ENCODE results near the gene COMP. TPM values are rescaled to one million over a fixed set of nuclear protein-coding genes. Genes with fewer than 3 reads are reported as not detected.

Gene COMP
- total RNA-seq, 4 donors from 2014 or later: 0.40 TPM; not detected in 3

DNA sequence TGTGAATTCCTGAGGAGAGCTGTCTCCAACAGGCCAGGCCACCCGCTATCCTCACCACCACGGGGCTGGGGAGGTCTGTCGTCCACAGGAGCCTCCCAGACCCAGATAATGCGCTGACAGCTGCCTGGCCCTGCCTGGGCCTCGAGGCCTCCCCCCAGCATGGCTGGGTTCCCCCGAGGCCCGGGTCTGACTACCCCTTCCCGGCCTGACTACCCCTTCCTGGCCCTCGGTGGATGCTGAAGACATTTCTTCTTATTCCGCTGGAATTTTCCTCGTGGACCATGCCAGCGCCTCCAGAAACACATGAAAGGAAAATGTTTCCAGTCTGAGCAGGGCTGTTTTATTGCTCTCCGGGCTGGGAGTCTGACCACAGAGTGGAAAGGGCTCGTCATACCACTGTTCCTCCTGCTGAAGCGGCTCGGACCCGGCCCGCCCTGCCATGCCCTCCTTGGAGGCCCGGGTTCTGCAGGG, 16.8 kb upstream of the COMP start:
- no peaks in the 10 kb centered on the region for H3K4me1 ChIP-seq
- TF ChIP-seq, protein P1, sequence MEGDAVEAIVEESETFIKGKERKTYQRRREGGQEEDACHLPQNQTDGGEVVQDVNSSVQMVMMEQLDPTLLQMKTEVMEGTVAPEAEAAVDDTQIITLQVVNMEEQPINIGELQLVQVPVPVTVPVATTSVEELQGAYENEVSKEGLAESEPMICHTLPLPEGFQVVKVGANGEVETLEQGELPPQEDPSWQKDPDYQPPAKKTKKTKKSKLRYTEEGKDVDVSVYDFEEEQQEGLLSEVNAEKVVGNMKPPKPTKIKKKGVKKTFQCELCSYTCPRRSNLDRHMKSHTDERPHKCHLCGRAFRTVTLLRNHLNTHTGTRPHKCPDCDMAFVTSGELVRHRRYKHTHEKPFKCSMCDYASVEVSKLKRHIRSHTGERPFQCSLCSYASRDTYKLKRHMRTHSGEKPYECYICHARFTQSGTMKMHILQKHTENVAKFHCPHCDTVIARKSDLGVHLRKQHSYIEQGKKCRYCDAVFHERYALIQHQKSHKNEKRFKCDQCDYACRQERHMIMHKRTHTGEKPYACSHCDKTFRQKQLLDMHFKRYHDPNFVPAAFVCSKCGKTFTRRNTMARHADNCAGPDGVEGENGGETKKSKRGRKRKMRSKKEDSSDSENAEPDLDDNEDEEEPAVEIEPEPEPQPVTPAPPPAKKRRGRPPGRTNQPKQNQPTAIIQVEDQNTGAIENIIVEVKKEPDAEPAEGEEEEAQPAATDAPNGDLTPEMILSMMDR (IDR thresholded peaks at IDR 0.05): no peak
- TF ChIP-seq POLR2A (IDR thresholded peaks at IDR 0.05): no peak
- no peaks in the 10 kb centered on the region for H3K27me3 ChIP-seq
- DNase-seq: no peak
- no peak overlapping the region for H3K27ac ChIP-seq
- no peaks in the 10 kb centered on the region for H3K9me3 ChIP-seq
- H3K36me3 ChIP-seq: no peaks in the 10 kb centered on the region
- no peak overlapping the region for H3K4me3 ChIP-seq

DNA sequence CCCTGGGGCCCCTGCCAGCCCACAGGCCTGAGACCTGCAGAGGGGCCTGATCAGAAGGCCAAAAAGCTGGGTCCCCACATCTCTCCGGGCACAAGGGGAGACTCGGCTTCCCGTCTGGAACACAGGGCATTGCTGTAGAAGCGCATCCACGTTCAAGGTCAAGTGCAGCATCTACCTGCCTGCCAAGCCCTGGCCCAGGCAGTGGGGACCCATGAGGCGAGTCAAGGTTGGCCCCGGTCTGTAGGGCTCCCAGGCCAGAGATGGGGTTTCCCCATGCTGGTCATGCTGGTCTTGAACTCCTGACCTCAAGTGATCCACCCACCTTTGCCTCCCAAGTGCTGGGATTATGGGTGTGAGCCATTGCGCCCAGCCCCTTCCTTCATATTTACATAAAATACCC, 13.5 kb upstream of the COMP start:
- H3K4me3 ChIP-seq: no peak overlapping the region
- H3K4me1 ChIP-seq: no peaks in the 10 kb centered on the region
- H3K27me3 ChIP-seq: no peaks in the 10 kb centered on the region
- H3K27ac ChIP-seq: no peak overlapping the region
- H3K9me3 ChIP-seq: no peaks in the 10 kb centered on the region
- TF ChIP-seq, protein P1 (IDR thresholded peaks at IDR 0.05): no peak
- no peaks in the 10 kb centered on the region for H3K36me3 ChIP-seq
- DNase-seq: no peak

DNA sequence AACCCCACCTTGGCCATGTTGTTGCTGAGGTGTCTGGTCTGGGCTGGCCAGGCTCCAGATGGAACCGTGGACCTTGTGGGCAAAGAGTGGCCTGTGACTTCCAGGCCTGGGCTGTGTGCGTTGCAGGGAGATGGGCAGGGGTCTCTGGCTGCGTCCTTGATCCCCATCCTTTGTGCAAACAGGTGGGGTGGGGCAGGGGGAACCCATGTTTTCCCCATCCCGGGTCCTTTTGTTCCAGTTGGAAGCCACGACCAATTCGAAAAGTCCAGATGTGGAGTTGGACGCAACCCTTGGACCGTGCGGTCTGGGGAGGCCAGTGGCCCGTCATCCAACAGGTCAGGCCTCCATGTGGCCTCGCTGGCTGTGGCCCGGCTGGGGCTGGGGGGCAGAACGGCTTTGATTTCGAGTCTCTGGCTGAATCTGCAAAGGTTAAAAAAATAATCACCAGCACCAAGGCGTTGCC, 13.1 kb upstream of the COMP start:
- TF ChIP-seq, protein P1 (IDR thresholded peaks at IDR 0.05): no peak
- TF ChIP-seq POLR2A (IDR thresholded peaks at IDR 0.05): no peak
- Histone ChIP-seq H3K4me3 (no peak overlapping the region), H3K27ac (no peak overlapping the region), H3K4me1 (no peaks in the 10 kb centered on the region), H3K9me3 (no peaks in the 10 kb centered on the region), H3K27me3 (no peaks in the 10 kb centered on the region), H3K36me3 (no peaks in the 10 kb centered on the region)
- no peak for DNase-seq

DNA sequence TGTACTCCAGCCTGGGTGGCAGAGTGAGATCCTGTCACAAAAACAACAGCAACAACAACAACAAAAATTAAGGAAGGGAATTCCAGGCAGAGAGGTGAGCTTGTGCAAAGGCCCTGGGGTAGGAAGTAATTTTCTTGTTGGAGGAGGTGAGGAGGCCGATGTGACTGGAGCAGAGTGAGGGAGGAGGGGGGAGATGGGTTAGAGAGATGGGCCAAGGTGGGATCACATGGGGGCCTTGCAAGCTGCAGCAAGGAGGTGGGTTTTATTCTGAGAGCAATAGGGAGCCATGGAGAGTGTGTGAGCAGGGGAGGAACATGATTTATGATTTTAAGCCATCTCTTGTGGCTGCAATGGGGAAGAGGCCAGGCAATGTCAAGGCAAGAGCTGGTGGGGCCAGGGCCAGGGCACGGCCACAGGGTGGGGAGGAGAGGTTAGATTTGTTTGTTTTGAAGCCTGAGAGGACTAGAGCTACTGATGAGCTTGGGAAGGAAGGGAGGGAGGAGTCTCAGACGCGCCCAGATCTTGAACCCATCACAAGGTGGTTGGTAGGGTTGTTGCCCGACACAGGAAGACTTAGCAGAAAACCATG, 12.5 kb upstream of the COMP start:
- Histone ChIP-seq H3K27ac (no peak overlapping the region), H3K27me3 (no peaks in the 10 kb centered on the region), H3K4me1 (no peaks in the 10 kb centered on the region), H3K36me3 (no peaks in the 10 kb centered on the region), H3K9me3 (no peaks in the 10 kb centered on the region), H3K4me3 (no peak overlapping the region)
- TF ChIP-seq, protein P1 (IDR thresholded peaks at IDR 0.05): no peak
- TF ChIP-seq POLR2A (IDR thresholded peaks at IDR 0.05): no peak
- DNase-seq: no peak

DNA sequence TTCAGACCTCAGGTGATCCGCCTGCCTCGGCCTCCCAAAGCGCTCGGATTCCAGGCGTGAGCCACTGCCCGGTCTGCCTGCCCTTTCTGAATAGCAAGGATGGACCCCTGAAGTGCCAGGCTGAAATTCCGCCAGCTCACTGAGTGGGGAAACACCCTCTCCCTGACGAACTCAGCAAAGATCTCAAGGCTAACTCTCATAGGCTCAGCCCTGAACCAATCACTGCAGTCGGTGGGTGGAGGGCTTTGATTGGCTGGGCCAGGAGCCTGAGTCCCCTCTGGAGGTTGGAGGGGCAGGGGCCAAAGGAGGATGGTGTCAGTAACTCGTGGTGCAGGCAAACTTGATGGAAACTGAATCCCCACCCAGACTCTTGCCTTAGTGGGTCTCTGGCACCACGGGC, 11.2 kb upstream of the COMP start:
- no peaks in the 10 kb centered on the region for H3K36me3 ChIP-seq
- no peak for TF ChIP-seq POLR2A (IDR thresholded peaks at IDR 0.05)
- TF ChIP-seq, protein P1 (IDR thresholded peaks at IDR 0.05): no peak
- H3K4me1 ChIP-seq: no peaks in the 10 kb centered on the region
- H3K9me3 ChIP-seq: no peaks in the 10 kb centered on the region
- no peak overlapping the region for H3K4me3 ChIP-seq
- DNase-seq: no peak
- H3K27ac ChIP-seq: no peak overlapping the region
- no peaks in the 10 kb centered on the region for H3K27me3 ChIP-seq

DNA sequence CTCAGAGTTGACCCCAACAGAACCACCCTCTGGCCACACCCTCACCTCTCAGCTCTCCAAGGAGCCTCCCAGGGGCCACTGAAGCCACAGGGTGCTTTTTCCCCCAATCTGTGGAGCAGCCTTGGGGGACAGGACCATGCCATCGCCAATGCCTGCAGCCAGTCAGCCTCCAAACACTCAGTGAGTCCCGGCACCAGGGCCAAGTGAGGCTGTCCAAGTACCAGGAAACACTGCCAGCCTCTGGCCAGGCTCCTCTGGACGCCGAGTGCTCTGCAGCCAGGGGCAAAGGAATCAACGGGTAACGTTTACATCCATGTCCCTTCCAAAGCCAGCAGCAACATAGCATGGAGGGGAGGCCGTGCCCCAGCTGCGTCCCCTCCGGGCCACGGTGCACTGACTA, 9.5 kb upstream of the COMP start:
- H3K36me3 ChIP-seq: no peaks in the 10 kb centered on the region
- no peaks in the 10 kb centered on the region for H3K9me3 ChIP-seq

More for the DNA sequence above, 9.5 kb upstream of the COMP start:
- TF ChIP-seq, protein P1 (IDR thresholded peaks at IDR 0.05): no peak
- no peak for TF ChIP-seq POLR2A (IDR thresholded peaks at IDR 0.05)
- H3K4me3 ChIP-seq: no peak overlapping the region
- DNase-seq: no peak
- H3K27ac ChIP-seq: no peak overlapping the region
- no peaks in the 10 kb centered on the region for H3K4me1 ChIP-seq
- no peaks in the 10 kb centered on the region for H3K27me3 ChIP-seq

Data from Peyer's patch (tissue), 4 donors.